Metanephros (tissue), 1 donor: ENCODE data around the gene PNO1. TPM values are rescaled to one million over a fixed set of nuclear protein-coding genes. Genes with fewer than 3 reads are reported as not detected.

Experiments used
- total RNA-seq: library from RNA; depleted of rRNA; stranded (reverse); fragments of >200 nt; gene quantifications from one replicate; pipeline ENCODE4 v1.2.3, GENCODE V29; 2014

PNO1 gene
- 11.7 TPM for total RNA-seq

GRCh38 chr2:68157402-68158133, at the start of gene PNO1:
Gene PNO1, plus strand, starts transcription at chr2:68157888. Its CDS starts 47 bp downstream, at chr2:68157935.

Other genes with a start within 250 kb of the PNO1 start
- gene C1D, start 94.9 kb upstream of the PNO1 start, total RNA-seq, result 22.3 TPM
- gene PPP3R1, start 94.6 kb downstream of the PNO1 start, total RNA-seq, result 43.0 TPM
- gene CNRIP1, start 162.1 kb downstream of the PNO1 start, total RNA-seq, result 22.1 TPM
- gene PLEK, start 207.4 kb downstream of the PNO1 start, total RNA-seq, result 7.6 TPM